HepG2 (cell line): ENCODE data around the gene ABAT.

Experiments
- CTCF ChIP-seq: sonication (generic); formaldehyde crosslinking; IDR thresholded peaks from 2 replicates; pipeline ENCODE4 v1.5.0; 2020; ENCODE audit warnings: mild to moderate bottlenecking, missing genetic modification reagents, moderate library complexity
- EZH2 ChIP-seq: conservative IDR thresholded peaks from 2 replicates; pipeline ENCODE4 v1.6.1; 2012; ENCODE audit warnings: mild to moderate bottlenecking, low read depth, low read length, moderate library complexity
- JUN ChIP-seq: sonication (generic); formaldehyde crosslinking; IDR thresholded peaks from 2 replicates; pipeline ENCODE4 v1.4.0; 2020; ENCODE audit warnings: mild to moderate bottlenecking, missing genetic modification reagents
- KAT8 ChIP-seq: IDR thresholded peaks from 2 replicates; pipeline ENCODE4 v1.6.1; 2016; ENCODE audit warnings: missing genetic modification reagents, missing compliant biosample characterization
- SMC3 ChIP-seq: IDR thresholded peaks from 2 replicates; pipeline ENCODE4 v1.6.1; 2011; ENCODE audit warnings: low read length, improper control_type of control experiment
- YY1 ChIP-seq: IDR thresholded peaks from 2 replicates; pipeline ENCODE4 v1.6.1; 2011; ENCODE audit warnings: low read length, low read depth, moderate library complexity, mild to moderate bottlenecking; ENCODE audit not compliant: insufficient read depth, insufficient replicate concordance
- ZBTB33 ChIP-seq: sonication (generic); formaldehyde crosslinking; IDR thresholded peaks from 2 replicates; pipeline ENCODE4 v1.4.0; 2020; ENCODE audit warnings: missing genetic modification reagents
- ZNF124 ChIP-seq: sonication (generic); formaldehyde crosslinking; IDR thresholded peaks from 2 replicates; pipeline ENCODE4 v1.4.0; 2020; ENCODE audit warnings: missing genetic modification reagents
- ZNF343 ChIP-seq: sonication (generic); formaldehyde crosslinking; IDR thresholded peaks from 2 replicates; pipeline ENCODE4 v1.4.0; 2020; ENCODE audit warnings: mild to moderate bottlenecking, missing genetic modification reagents
- ZNF749 ChIP-seq: sonication (generic); formaldehyde crosslinking; IDR thresholded peaks from 2 replicates; pipeline ENCODE4 v1.8.0; 2022; ENCODE audit warnings: mild to moderate bottlenecking, missing genetic modification reagents, moderate library complexity, borderline replicate concordance
- TF ChIP-seq, protein P1 (sequence below): sonication (generic); formaldehyde crosslinking; IDR thresholded peaks from 2 replicates; pipeline ENCODE4 v1.9.0; 2021; ENCODE audit warnings: missing genetic modification reagents, borderline replicate concordance
- TF ChIP-seq, protein P2 (sequence below): sonication (generic); formaldehyde crosslinking; IDR thresholded peaks from 2 replicates; pipeline ENCODE4 v1.5.0; 2020; ENCODE audit warnings: missing genetic modification reagents

DNA sequence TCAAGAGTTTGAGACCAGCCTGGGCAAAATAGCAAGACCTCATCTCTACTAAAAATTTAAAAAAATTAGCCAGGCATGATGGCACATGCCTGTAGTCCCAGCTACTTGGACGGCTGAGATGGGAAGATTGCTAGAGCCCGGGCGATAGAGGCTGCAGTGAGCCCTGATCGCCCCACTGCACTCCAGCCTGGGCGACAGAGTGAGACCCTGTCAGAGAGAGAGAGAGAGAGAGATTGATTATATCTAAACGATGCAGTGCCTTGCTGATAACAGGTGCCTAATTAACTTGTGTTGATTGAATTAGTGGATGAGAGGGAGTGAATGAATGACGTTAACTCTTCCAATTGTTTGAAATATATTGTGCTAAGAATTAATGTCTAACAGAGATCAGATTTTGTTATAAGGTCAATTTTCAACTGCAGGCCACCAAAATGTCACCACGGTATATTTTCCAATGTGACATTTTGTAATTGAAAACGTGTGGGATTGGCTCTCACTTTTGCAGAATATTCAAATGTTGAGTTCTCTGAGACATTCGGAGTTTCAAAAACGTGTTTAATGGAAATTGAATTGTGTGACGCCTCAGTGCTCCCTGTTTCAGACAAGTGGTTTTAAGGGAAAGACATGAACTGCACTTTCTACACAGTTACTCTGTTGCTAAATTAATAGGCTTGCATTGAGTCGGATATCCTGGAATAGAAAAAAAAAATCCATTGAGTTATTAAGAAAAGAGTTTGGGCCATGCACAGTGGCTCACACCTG, 53.6 kb downstream of the ABAT start:
- TF ChIP-seq JUN (no peak), EZH2 (no peak), ZBTB33 (CRISPR knock-in tag) (no peak), KAT8 (CRISPR knock-in tag) (no peak), ZNF749 (CRISPR knock-in tag) (no peak), YY1 (no peak), CTCF (CRISPR knock-in tag) (no peak), SMC3 (no peak), ZNF343 (CRISPR knock-in tag) (no peak), ZNF124 (CRISPR knock-in tag) (no peak)
- TF ChIP-seq, protein P1, sequence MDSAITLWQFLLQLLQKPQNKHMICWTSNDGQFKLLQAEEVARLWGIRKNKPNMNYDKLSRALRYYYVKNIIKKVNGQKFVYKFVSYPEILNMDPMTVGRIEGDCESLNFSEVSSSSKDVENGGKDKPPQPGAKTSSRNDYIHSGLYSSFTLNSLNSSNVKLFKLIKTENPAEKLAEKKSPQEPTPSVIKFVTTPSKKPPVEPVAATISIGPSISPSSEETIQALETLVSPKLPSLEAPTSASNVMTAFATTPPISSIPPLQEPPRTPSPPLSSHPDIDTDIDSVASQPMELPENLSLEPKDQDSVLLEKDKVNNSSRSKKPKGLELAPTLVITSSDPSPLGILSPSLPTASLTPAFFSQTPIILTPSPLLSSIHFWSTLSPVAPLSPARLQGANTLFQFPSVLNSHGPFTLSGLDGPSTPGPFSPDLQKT (CRISPR knock-in tag): no peak
- TF ChIP-seq, protein P2, sequence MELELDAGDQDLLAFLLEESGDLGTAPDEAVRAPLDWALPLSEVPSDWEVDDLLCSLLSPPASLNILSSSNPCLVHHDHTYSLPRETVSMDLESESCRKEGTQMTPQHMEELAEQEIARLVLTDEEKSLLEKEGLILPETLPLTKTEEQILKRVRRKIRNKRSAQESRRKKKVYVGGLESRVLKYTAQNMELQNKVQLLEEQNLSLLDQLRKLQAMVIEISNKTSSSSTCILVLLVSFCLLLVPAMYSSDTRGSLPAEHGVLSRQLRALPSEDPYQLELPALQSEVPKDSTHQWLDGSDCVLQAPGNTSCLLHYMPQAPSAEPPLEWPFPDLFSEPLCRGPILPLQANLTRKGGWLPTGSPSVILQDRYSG: no peak
